RWPE1 (cell line): ENCODE measurements around the gene IMPA2.
A peak's percentile ranks its signal among the peaks of the same experiment; 100 is the strongest.

Experiments used
- CTCF ChIA-PET: fragments of 350-600 bp; sonication (Branson Sonifier 250); formaldehyde crosslinking; extraction: SDS; loops from one replicate; lab custom pipeline; 2021; lab: Yijun Ruan, JAX
- POLR2A ChIA-PET: fragments of 400-600 bp; formaldehyde crosslinking; extraction: SDS; loops from one replicate; lab custom pipeline; 2020; ENCODE audit warnings: antibody characterized with exemption; ENCODE audit not compliant: low non-redundant PET; lab: Yijun Ruan, JAX
- DNase-seq: peaks from one replicate; pipeline ENCODE4 v3.0.0; 2012; ENCODE audit warnings: low spot score
- H3K27ac ChIP-seq: fragments of 450-650 bp; 2 replicates; pipeline ENCODE4 v1.5.1; 2017
- CTCF ChIP-seq: fragments of 450-650 bp; conservative IDR thresholded peaks from 2 replicates; pipeline ENCODE4 v1.5.1; 2017; ENCODE audit warnings: low read depth, mild to moderate bottlenecking

Gene IMPA2

GRCh38 chr18:12012697-12013096 lies 31.4 kb downstream of the IMPA2 start:
- H3K27ac ChIP-seq: peak overlapping the region; percentile 31
- CTCF ChIA-PET: no interaction called here
- POLR2A ChIA-PET: no interaction called here
- no peak for TF ChIP-seq CTCF
- no peak for DNase-seq

- ChIA-PET POLR2A (no interaction called here), CTCF (interaction anchor here (0.5 to 1.0 kb wide), 2 partner anchors 75 to 90 kb away, joined by 3 read pairs; no protein-coding TSS in a partner anchor)
- no peak for DNase-seq
- no peak for TF ChIP-seq CTCF
- H3K27ac ChIP-seq: peak overlapping the region; percentile 31
Observed at GRCh38 chr18:12013186-12013916, 32.0 kb downstream of the IMPA2 start.

- ChIA-PET CTCF (interaction anchor here (1.0 kb wide), 1 partner anchor 76 kb away, joined by 3 read pairs; no protein-coding TSS in a partner anchor), POLR2A (no interaction called here)
- peak overlapping the region; percentile 94 for H3K27ac ChIP-seq
- TF ChIP-seq CTCF: no peak
- no peak for DNase-seq
Observed at GRCh38 chr18:12014086-12014485, 32.8 kb downstream of the IMPA2 start.

GRCh38 chr18:12014521-12015415 lies 33.5 kb downstream of the IMPA2 start:
- no peak for DNase-seq
- CTCF ChIA-PET: interaction anchor here (0.8 to 1.7 kb wide), 4 partner anchors 19 to 78 kb away, joined by 3 to 8 read pairs (median 4); no protein-coding TSS in a partner anchor
- H3K27ac ChIP-seq: peak overlapping the region; percentile 94
- POLR2A ChIA-PET: no interaction called here
- TF ChIP-seq CTCF: no peak

GRCh38 chr18:12015416-12016062 lies 34.2 kb downstream of the IMPA2 start:
- CTCF ChIA-PET: interaction anchor here (0.8 to 1.7 kb wide), 3 partner anchors 20 to 78 kb away, joined by 3 to 8 read pairs (median 5); no protein-coding TSS in a partner anchor
- POLR2A ChIA-PET: no interaction called here
- no peak for TF ChIP-seq CTCF
- peak; percentile 40 for DNase-seq
- H3K27ac ChIP-seq: peak overlapping the region; percentile 94

GRCh38 chr18:12017081-12017480 lies 35.8 kb downstream of the IMPA2 start:
- TF ChIP-seq CTCF: no peak
- no peak for DNase-seq
- ChIA-PET CTCF (no interaction called here), POLR2A (no interaction called here)
- no peak overlapping the region for H3K27ac ChIP-seq
